Measurements from ENCODE around the gene ANKRD16. TPM values are rescaled to one million over a fixed set of nuclear protein-coding genes. Genes with fewer than 3 reads are reported as not detected.

Gene ANKRD16
- 10 to 100 TPM in 2 of 4 donors, 1 to 10 TPM in 2; 6.6 to 10.8 (median 9.7) TPM for total RNA-seq

GRCh38 chr10:5889624-5890451 lies at the start of gene ANKRD16, which contains the start of gene FBH1:
ANKRD16 (minus strand) TSS chr10:5889893; CDS start chr10:5889354, 539 bp downstream.
FBH1 (plus strand) TSS chr10:5890243; CDS start chr10:5890346, 103 bp downstream.
- Histone ChIP-seq H3K27me3 (no peaks in the 10 kb centered on the region), H3K4me1 (peaks cover 44% of the 10 kb centered on the region), H3K9me3 (no peaks in the 10 kb centered on the region), H3K36me3 (peaks cover 22% of the 10 kb centered on the region), H3K4me3 (peak within 1 kb of the TSS; percentile 90), H3K27ac (peak within 1 kb of the TSS; percentile 95)
- peak; percentile 98 to 99 for DNase-seq (ENCODE audit: low spot score in 2 of 2)
- TF ChIP-seq POLR2AphosphoS5 (IDR thresholded peaks at IDR 0.05), result peak in 2 of 3 donors; percentile 76 to 91
- peak in 1 of 2 donors; percentile 55 for TF ChIP-seq POLR2A (IDR thresholded peaks at IDR 0.05)
- no peak for TF ChIP-seq CTCF (IDR thresholded peaks at IDR 0.05)
- no CpG with 5 or more reads among the region's 109 CpGs for WGBS

DNA sequence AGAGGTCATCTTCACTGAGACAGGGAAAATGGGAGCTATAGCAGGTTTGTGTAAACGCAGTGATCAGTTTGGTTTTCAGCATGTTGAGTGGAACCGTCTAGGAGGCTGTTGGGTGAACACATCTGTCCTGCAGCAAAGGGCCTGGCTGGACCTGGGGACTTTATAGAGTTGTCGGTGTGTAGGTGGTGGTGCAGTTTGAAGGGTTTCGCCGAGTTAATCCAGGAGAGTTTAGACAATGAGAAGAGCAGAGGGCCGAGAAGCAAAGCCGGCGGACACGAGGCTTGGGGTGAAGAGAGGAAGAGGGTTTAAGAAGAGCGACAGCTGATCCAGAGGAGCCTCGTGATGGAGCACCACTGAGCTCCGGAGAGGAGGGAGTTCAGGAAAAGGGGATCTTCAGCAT lies 48.6 kb upstream of the ANKRD16 start:
- 93% methylated on average over 12 of the region's 12 CpGs for WGBS
- DNase-seq (ENCODE audit: low spot score in 2 of 2), result no peak
- H3K9me3 ChIP-seq, result no peaks in the 10 kb centered on the region
- peaks cover 22% of the 10 kb centered on the region for H3K4me1 ChIP-seq
- H3K36me3 ChIP-seq, result peaks cover 43% of the 10 kb centered on the region
- no peak overlapping the region for H3K4me3 ChIP-seq
- no peak overlapping the region for H3K27ac ChIP-seq
- no peak for TF ChIP-seq POLR2A (IDR thresholded peaks at IDR 0.05)
- H3K27me3 ChIP-seq, result no peaks in the 10 kb centered on the region

- Histone ChIP-seq H3K27ac (no peak overlapping the region), H3K4me3 (no peak overlapping the region), H3K36me3 (peaks cover 53% of the 10 kb centered on the region), H3K27me3 (no peaks in the 10 kb centered on the region), H3K4me1 (peaks cover 12% of the 10 kb centered on the region), H3K9me3 (no peaks in the 10 kb centered on the region)
- WGBS, result 92% methylated on average over 12 of the region's 18 CpGs
- TF ChIP-seq CTCF (IDR thresholded peaks at IDR 0.05), result no peak
- TF ChIP-seq EP300 (IDR thresholded peaks at IDR 0.05), result no peak
- TF ChIP-seq POLR2A (IDR thresholded peaks at IDR 0.05), result no peak
- TF ChIP-seq POLR2AphosphoS5 (IDR thresholded peaks at IDR 0.05), result no peak
- DNase-seq (ENCODE audit: low spot score in 2 of 2), result no peak
Measured at GRCh38 chr10:5937016-5937415, 47.3 kb upstream of the ANKRD16 start.

- no peak overlapping the region for H3K4me3 ChIP-seq
- H3K27me3 ChIP-seq, result no peaks in the 10 kb centered on the region
- no peak for DNase-seq (ENCODE audit: low spot score in 2 of 2)
- H3K27ac ChIP-seq, result no peak overlapping the region
- no peak for TF ChIP-seq EP300 (IDR thresholded peaks at IDR 0.05)
- no peak for TF ChIP-seq CTCF (IDR thresholded peaks at IDR 0.05)
- TF ChIP-seq POLR2A (IDR thresholded peaks at IDR 0.05), result no peak
- TF ChIP-seq POLR2AphosphoS5 (IDR thresholded peaks at IDR 0.05), result no peak
- H3K4me1 ChIP-seq, result peaks cover 3% of the 10 kb centered on the region
- WGBS, result 95% methylated on average over 10 of the region's 10 CpGs
- no peaks in the 10 kb centered on the region for H3K9me3 ChIP-seq
- peaks cover 65% of the 10 kb centered on the region for H3K36me3 ChIP-seq
Measured at GRCh38 chr10:5935628-5936027, 45.9 kb upstream of the ANKRD16 start.

- H3K27ac ChIP-seq, result no peak overlapping the region
Measured at GRCh38 chr10:5933909-5934546, 44.3 kb upstream of the ANKRD16 start.

More at GRCh38 chr10:5933909-5934546, 44.3 kb upstream of the ANKRD16 start:
- Histone ChIP-seq H3K36me3 (peaks cover 80% of the 10 kb centered on the region), H3K4me3 (no peak overlapping the region), H3K9me3 (no peaks in the 10 kb centered on the region), H3K27me3 (no peaks in the 10 kb centered on the region), H3K4me1 (no peaks in the 10 kb centered on the region)
- TF ChIP-seq POLR2A (IDR thresholded peaks at IDR 0.05), result no peak
- no peak for TF ChIP-seq POLR2AphosphoS5 (IDR thresholded peaks at IDR 0.05)
- TF ChIP-seq EP300 (IDR thresholded peaks at IDR 0.05), result no peak
- TF ChIP-seq CTCF (IDR thresholded peaks at IDR 0.05), result no peak
- no peak for DNase-seq (ENCODE audit: low spot score in 2 of 2)
- WGBS, result 94% methylated on average over 14 of the region's 14 CpGs
